ENCODE measurements around the gene NR3C1.
"Not testable (repeated sequence)": the region's sequence is repeated elsewhere in the genome, so short reads cannot be mapped to it uniquely, and the experiment has no call there.

The NR3C1 gene

DNA sequence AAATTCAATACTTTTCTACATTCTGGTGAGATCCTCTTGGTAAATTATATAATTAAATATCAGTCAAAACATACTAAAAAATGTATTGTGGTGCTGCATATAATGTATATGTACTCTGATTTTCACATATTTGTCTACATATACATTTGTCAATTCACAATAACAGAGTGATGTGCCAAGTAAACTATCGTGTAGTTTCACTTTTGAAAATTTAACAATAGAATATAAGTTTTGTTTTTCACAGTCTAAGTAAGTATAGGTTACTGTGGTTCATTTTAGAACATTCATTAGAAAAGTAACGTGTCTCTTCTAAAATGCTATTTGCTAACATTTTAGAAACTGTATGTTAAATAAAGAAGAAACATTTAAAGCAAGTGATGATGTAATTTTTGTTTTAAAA is 73.6 kb downstream of the NR3C1 start:
- no peak for DNase-seq

DNA sequence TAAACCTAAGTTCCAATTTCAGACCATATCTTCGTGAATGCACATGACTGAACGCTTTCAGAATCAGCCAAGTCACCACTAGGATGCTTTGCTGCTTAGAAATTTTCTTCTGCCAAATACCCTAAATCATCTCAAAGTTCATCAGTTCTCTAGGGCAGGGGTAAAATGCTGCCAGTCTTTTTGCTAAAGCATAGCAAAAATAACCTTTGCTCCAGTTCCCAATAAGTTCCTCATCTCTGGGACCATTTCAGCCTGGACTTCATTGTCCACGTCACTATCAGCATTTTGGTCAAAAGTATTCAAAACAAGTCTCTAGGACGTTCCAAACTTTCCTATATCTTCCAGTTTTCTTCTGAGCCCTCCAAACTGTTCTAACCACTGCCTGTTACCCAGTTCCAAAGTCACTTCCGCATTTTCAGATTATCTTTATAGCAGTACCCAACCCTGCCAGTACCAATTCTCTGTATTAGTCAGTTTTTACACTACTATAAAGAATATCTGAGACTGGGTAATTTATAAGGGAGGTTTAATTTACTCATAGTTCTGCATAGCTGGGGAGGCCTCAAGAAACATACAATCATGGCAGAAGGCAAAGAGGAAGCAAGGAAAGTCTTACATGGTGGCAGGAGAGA is 74.8 kb downstream of the NR3C1 start:
- DNase-seq: no peak

DNA sequence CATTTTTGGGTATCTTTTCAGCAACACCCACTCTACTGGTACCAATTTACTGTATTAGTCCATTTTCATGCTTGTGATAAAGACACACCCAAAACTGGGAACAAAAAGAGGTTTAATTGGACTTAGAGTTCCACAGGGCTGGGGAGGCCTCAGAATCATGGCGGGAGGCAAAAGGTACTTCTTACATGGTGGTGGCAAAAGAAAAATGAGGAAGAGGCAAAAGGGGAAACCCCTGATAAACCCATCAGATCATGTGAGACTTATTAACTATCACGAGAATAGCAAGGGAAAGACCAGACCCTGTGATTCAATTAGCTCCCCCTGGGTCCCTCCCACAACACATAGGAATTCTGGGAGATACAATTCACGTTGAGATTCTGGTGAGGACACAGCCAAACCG is 78.4 kb downstream of the NR3C1 start:
- not testable (repeated sequence) for DNase-seq

DNA sequence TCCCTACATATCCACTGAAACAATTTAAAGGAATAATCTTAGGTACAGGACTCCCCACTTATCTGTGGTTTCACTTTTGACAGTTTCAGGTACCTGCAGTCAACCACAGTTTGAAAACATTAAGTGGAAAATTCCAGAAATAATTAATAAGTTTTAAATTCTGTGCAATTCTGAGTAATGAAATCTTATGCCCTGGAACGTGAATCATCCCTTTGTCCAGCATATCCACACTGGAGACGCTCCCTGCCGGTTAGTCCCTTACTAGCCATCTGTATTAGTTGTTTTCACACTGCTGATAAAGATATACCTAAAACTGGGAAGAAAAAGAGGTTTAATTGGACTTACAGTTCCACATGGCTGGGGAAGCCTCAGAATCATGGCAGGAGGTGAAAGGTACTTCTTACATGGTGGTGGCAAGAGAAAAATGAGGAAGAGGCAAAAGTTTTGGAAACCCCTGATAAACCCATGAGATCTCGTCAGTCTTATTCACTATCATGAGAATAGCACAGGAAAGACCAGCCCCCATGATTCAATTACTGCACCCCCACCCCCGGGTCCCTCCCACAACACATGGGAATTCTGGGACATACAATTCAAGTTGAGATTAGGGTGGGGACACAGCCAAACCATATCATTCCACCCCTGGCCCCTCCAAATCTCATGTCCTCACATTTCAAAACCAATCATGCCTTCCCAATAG is 80.4 kb downstream of the NR3C1 start:
- not testable (repeated sequence) for DNase-seq

DNA sequence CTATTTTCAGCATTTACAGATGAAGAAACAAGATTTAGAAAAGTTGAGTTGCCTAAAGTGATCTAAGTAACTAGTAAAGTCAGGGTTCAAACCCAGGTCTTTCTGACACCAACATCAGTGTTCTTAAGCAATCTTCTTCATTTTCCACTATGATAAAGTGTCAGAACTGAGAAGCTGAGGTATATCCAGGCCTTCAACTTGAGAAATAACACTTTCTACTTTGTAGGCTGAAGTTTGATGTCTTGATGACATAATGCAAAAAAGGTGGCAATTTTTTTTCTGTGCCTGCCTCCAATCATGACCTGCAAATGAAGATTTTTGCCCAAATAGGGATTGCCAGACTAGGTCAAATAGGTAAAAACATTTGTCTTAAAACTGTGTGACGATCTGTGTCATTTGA is 81.3 kb downstream of the NR3C1 start:
- DNase-seq: no peak

DNA sequence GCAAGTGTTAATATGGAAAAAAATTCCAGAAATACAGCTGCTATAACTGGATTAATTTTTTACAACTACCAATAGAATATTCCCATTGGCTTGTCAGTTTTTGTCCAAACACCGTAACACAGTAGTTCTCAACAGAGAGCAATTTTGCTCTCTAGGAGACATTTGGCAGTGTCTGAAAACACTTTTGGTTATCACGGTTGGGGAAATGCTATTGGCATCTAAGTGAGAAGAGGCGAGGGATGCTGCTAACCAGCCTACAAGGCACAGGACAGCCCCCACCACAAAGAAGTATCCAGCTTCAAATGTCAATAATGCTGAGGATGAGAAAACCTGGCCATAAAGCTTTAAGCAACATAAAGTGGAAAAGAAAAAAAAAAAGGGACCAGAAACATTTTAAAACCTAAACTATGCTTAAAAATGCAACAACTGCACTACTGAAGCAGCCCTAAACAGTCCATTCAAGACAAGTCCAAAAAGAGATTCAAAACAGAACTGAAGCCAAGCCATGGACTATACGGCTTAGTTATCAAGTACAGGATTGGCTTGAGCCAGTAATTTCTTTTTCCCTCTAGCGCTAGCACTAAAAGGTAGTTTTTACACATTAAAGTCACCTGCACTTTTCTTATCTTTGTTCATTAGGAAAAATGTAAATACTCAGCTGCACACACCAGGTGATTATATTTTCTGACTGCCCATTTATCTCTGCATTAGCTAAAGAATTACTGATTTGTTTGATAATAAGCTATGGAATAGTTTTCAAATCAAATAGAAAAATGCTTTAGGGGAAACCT is 83.9 kb downstream of the NR3C1 start:
- DNase-seq: no peak

DNA sequence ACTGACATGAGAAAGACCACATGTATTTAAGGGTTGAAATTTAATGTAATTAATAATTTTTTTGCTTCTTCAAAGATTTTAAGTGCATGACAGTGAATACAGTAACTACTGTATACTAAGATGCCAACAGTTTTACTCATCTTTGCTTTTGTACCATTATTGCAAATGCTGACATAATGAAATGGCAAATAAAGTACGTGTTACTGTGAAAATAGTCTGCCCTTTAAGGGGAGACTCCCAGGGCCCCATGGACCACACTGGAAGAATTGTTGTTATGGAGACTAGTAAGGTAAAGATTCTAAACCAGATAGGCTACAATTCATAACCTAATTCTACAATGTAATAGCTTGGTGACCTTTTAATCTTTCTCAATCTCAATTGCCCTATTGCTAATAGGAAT is 84.7 kb downstream of the NR3C1 start:
- no peak for DNase-seq

DNA sequence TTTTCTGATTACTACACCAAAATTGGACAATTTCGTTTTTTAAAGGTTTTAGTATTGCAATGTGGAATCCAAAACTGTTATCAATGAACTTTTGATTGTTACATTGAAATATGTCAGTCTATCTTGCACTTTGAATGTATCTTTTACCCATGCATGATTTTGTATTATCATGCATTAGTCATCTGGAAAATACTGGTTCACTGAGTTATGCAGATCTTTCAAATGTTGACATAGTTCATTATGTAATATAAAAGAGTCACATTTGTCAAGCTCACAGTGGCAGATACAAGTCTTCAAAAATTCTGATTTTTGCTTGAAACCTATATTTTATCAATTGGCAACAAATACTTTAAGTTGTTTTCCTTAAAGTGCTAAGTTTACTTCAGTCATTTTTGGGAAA is 85.2 kb downstream of the NR3C1 start:
- DNase-seq: no peak

DNA sequence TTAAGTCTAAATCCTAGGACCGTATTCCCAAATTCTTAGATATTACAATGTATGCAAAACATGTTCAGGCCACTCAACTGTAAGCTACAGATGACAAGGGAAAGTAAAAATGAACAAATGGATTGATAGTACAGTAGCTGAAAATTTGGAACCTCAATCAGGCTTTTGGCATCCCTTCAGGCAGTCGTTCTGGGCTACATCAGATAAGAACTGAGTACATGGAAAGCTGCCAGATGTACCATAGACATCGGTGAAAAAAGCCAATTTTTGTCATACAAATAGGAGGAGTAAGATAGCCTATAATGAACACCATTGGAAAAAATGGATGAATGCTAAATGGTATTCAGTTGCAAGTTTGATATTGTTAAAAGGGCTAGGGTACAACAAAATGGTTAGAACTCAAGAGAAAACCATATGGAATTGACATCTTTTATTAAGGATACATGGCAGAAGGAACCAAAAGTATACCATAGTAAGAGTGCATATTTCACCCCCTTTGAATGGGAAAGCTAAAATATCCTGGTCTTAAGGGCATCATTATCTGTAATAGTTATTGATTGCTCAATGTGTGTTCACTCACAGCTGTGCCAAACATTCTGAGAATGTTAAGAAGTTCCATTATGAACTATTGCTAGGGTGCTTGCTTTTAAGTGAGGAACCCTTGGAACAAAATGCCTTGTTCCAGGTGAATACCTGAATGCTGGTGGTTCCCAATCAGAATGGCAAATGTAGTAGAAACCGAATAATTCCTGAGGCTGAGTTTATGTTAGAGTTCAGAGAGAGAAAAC is 86.4 kb downstream of the NR3C1 start:
- DNase-seq: no peak

DNA sequence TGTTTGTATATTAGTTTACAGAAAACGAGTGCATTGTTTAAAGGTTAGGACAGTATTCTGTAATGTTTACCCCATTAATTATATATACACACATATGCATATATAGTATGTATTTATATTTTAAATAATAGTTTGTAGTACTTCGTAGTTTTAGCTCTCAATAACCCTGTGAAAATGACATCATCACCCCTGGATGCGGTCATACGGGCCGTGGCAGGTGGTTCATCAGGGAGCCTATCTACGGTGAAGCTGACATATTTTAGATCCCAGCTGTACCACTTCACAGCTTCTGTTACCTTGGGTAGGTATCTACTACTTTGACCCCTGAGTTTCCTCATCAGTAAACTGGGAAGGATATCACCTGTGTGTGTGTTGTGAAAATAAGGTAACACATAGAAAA is 87.1 kb downstream of the NR3C1 start:
- no peak for DNase-seq

DNA sequence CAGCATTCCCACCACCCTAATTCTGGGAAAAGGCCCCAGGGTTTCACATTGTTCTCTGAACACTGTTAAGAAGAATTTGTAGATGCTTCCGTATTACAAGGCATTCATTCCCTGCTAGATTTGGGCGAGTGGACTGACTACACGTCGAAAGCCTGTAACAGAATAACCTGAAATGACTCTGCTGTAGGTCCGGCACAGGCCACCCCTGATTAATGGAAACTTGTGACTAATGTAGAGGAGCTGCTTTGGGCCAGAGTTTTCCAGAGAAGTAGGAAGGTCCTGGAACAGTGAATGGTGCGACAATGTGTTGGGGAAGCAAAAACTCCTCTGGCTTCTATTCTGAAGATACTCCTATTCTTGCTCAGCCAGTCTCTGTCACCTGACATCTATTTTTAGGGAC is 87.6 kb downstream of the NR3C1 start:
- no peak for DNase-seq

DNA sequence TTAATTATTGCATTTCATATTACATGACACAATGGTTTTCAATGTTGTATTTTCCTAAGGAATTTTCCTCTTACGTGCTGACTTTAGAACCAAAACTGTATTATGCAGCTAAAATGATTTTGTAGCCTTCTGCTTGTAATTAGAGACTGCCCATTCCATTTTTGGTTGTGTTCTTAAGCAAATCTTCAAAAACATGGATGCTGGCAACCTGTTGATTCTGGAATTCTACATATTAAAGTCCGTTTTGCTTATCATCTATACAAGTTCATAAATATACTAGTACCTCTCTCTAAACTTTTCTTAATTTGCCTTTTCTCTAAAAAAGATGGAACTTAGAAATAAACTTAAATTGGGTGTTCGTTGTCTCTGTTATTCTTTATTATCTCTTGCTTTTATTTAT is 88.3 kb downstream of the NR3C1 start:
- no peak for DNase-seq

DNA sequence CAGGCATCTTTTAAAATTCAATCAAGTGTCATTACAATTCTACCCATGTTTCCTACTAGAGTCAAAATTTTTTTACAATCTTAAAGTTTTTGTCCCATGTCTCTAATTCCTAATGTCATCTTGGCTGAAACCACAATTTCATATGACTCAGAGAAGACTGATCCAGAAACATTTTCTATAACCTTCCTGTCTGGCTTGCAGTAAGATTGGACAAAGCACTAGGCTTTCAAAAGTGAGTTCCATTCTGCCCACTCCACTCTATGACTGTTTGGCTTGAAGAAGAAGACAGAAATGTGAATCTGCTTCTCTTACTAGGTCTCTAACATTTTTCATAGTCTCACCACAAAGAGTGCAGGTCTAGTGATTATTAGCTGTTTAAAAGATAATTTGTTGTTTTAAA is 88.8 kb downstream of the NR3C1 start:
- DNase-seq: no peak

DNA sequence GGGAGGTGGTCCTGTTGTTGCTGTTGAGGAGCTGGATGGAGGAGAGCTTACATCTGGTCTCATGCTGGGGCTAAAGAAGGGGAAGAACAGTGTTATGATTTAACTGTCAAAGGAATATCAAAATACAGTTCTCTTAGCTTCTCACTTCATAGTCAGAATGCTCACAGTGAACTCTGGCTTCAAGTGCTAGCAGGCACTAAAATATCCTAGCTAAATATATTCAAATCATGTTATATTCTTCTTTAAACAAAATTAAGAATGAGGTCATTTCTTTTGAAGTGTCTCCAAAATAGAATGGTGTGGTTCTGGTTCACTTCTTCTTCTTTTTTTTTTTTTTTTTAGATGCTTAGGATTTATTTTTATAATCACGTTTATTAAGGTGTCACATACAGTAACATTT is 89.4 kb downstream of the NR3C1 start:
- DNase-seq: no peak

DNA sequence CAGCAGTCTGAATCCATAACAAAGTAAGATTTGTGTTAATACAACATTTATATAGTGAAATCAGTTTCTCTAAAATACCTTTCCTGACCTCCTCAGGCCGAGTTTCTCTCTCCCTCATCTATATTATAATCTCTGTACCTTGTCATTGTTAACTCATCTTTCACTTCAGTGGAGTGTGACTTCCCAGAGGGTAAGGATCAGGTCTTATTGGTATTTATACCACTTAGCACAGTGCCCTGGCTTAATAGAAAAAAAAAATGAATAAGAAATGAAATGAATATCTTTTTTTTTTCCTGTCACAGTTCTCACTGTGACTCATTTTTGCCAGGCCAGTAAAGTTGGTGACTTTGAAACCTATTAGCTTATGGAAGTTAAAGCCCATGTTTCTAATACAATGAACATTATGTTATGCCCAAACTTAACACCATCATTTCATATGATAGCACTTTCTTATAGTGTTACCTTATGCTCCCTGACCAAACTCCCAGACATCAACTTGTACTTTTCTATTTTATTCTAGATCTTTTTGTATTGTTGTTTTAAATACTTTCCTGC is 90.1 kb downstream of the NR3C1 start:
- no peak for DNase-seq

DNA sequence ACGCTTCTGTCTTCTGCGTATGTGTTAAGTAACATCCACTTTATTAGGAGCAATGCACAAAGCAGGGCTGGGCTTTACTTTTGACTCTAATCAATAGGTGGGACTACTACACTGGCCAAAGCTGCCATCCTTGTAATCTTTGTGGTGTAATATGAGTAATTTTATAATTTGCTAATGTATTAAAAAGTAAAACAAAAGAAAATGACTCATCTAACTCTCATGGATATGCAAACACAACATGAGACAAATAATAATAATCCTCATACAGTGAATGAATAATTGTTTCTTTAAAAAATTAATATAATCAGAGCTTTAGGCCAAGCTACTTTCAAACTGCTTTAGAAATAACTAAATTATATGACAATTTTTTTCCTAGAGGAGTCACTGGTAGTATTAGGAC is 90.7 kb downstream of the NR3C1 start:
- no peak for DNase-seq

DNA sequence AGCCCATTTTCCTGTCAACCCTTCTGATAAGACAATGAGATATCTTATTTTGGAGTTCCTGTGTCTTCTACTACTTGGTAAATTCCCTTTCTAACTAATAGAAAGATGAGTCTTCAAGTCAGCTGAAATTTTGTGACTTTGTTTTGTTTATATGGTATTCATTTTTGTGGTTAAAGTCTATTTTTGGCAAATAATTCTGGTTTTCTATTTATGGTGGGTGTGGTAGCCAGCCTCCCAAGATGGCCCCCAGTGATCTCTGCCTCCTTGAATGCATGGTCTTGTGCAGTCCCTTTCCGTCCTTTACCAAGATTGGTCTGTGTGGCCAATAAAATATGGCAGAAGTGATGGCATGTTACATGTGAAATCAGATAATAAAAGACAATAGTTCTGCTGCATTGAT is 91.5 kb downstream of the NR3C1 start:
- DNase-seq: no peak

DNA sequence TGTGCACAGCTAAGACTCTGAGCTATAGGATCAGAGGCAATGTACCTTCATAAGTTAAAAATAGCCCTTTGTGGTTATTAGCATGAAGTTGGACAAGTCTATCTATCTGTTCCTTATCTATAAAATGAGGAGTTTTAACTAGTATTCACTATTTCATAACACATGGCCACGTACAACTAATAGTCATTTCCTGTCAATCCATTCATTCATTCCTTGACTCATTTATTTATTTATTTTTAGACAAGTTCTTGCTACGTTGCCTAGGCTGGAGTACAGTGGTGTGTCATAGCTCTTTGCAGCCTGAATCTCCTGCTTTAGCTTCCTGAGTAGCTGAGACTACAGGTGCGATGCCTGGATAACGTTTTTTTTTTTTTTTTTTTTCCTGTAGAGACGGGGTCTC is 92.1 kb downstream of the NR3C1 start:
- DNase-seq: no peak

DNA sequence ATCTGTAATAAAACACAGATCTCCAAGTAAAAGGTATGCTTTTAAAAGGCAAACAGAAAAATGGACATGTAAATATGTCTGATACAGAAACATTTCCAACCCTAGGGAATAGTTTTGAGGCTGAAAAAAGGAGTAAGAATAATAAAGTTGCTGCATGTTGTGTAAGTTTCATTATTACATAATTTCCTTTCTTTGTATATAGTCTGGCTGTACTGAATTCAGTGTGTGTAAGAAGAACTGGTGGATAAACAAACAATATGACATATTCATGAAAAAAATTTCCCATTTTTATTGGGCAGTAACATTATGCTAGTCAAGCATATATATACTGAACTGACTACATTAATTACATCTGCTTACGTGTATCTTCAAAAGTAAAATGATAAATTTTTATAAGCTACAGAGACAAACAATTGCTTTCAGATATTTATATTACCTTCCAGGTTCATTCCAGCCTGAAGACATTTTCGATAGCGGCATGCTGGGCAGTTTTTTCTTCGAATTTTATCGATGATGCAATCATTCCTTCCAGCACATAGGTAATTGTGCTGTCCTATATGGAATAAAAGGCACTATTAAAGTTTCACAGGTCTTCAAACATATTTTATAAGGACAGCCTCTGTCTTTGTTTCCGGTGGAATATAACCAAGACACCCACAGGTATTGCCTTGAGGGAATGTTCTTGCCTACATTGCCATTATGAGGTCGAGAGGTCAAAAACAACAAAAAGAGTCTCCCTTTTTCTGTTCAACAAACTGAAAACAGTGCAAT is 93.6 kb downstream of the NR3C1 start:
- no peak for DNase-seq

DNA sequence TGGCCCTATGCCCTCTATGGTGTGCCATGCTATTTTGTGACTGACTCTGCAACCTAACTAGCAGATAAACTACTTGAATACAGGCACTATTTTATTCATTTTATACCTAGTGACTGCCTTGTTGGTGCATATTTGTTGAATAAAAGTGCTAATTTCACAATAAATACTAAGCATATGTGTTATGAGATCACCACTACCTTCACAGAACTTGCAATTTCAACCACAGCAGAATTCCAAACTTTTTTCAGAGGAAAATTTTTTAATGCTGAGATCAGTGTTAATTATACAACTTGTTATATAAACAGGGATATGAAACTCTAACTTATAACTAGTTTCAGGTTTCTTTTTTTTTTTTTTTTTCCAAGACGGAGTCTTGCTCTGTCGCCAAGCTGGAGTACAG is 94.8 kb downstream of the NR3C1 start:
- no peak for DNase-seq

DNA sequence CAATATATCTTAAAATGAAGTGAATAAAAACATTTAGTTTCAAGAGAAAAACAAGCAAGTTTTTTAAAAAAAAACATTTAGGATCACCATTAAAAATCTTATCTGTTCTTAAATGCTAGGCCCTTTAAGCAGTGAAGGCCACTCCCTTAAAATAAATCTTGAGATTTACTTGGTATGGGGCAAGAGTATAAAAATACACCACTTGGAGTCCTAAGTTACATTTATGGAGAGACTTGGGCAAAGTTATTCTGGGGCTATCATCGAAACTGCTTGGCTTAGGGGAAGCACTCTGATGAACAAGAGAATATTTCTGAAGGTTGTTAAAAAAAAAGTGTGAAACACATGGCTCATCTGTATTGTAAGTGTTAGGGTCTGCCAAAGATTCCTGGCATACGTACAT is 97.4 kb downstream of the NR3C1 start:
- DNase-seq: no peak

DNA sequence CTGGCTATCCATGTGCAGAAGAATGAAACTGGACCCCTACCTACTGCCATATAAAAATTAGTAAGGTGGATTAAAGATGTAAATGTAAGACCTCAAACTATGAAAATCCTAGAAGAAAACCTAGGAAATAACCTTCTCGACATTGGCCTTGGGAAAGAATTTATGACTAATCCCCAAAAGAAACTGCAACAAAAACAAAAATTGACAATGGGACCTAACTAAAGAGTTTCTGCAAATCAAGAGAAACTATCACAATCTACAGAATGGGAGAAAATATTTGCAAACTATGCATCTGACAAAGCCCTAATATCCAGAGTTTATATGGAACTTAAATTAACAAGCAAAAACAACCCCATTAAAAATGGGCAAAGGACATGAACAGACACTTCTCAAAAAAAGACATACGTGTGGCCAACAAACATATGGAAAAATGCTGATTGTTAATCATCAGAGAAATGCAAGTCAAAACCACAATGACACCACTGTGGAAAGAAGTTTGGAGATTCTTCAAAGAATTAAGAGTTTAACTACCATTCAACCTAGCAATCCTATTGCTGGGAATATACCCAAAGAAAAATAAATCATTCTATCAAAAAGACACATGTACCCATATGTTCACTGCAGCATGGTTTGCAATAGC is 98.5 kb downstream of the NR3C1 start:
- no peak for DNase-seq
